HG02852 (cell line): Measurements from ENCODE around the gene CASP3.

Experiments
- ATAC-seq: cut with Tn5 transposase; IDR thresholded peaks from one replicate; pipeline ENCODE4 v1.9.1; 2021; ENCODE audit warnings: mild to moderate bottlenecking, moderate library complexity; ENCODE audit not compliant: unreplicated experiment

CASP3 gene

DNA sequence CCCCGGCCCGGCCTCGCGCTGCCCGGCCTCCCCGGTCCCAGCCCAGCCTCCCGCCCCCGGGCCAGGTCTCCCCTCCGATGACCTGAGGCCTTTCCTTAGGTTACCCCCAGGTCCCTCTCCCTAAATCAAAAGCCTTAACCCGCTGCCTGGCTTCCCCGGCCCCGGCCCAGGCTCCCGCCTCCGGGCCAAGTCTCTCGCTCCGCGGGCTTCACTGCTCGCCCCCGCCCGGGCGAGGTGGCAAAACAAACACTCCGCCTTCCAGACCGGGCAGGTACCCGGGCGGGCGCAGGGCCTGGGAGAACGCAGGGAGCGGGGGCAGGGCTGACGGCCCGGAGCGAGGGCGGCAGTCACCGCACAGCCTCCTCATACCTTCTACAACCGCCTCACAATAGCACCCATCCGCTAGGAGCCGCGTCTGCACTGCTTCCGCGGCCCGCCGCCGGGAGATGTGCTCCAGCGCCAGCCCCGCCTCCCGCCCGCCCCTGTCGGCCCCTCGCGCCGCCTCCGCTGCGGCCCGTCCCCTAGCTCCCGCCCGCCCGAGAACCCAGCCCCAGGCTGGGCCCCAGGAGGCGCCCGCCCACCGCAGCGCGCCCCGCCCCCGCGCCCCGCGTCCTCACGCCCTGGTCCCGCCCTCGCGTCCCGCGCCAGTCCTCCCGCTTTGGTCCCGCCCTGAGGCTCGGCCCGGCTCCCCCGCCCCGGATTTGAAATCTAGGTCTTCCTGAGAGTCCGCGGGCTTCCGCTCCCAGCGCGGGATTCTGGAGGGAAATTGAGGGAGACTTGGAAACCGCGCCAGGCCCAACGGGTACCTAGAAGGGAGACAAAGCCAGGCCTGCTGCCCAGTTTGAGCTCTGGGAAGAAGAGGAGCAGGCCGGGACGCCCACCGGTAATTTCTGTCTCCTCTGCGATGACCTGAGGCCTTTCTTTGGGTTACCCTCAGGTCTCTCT is at the start of gene CASP3, which contains the start of gene PRIMPOL:
Gene CASP3, minus strand, starts transcription at position 422 of the 945 bp plus-strand sequence. CDS start 10,994 bp downstream, outside the sequence.
Gene PRIMPOL, plus strand, starts transcription at position 713 of the 945 bp plus-strand sequence. CDS start 7,403 bp downstream, outside the sequence.
- ATAC-seq = peak; percentile 80

DNA sequence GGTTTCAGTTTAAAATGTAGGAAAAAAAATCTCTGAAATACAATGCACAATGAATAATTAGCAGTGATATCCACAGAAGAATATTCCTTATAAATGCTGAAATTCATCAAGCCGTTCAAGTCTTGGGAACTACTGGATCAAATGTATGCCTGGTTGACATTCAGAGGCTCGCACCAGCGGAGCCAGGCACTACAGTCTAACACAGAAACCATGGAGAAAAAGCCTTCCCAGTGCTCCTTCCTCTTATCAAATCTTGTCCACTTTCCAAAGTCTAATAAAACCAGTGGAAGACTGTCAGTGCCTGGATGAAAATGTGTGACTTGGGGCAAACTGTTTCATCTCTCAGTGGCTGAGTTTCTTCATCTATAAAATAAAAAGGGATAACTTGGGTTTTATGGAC is 48.7 kb upstream of the CASP3 start:
- no peak for ATAC-seq

DNA sequence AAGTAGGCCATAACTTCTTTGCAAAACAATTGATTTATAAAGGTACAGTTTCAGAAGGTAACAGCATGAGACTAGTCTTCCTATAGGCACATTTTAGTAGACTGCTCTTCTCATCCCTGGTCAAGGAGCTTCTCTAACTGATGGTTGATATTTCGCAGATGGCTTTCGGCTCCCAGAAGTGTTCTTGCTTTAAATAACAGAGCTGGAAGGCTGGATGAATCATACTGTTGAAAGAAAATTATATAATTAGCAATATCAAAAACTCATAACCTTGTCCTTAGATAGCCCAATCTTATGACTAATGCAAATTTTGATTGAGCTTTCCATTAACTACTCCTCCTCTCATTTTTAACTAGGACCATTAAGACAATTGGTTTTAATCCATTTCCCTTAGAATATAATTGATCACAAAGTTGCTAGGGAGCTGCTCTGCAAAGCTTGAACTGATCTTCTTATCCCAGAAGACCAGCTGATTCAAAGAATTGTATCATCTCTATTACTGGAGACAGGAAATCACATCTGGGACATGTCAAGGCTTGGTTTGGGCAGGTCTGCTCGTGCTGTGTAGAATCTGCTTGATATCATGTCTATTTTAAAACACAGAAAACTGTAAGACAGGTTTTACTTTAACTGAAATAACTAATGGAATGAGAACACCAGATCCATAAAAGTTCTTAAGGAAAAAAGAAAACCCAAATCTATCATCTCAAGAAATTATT is 46.1 kb upstream of the CASP3 start:
- no peak for ATAC-seq

DNA sequence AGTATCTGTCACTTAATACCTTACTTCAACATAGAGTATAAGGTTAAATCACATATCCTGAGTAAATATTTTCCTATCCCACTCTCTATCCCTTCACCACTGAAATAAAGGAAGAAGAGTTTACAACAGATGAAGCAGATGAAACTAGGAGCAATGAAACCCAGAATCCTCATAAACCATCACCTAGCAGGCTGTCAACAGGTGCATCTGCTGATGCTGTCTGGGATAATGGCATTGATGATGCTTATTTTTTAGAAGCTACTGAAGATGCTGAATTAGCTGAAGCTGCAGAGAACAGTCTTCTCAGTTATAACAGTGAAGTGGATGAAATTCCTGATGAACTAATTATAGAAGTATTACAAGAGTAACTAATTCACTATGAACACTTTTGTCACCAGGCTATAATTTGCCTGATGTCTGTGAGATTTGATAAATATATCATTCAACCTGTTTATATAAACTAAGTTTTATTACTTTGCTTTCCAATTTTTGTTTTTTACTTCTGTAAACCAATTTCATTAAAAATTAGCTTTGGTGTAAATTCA is 45.2 kb upstream of the CASP3 start:
- ATAC-seq = no peak

DNA sequence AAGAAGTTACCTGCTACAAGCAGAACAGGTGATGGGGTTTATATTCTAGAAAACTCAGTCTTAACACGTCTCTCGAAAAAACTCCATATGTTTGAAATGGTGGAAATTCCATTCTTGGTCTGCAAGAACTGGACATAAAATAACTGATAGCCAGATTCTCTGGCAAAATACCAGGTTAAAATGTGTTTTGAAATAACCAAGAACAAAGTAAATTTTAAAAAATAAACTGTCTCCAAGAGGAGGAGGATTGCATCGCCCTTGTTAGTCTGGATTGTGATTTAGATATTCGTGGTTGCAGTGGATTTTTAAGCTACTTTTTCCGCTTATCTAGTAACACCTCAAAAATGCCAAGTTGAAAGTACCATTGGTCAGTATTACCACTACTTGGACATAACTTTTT is 43.8 kb upstream of the CASP3 start:
- no peak for ATAC-seq

DNA sequence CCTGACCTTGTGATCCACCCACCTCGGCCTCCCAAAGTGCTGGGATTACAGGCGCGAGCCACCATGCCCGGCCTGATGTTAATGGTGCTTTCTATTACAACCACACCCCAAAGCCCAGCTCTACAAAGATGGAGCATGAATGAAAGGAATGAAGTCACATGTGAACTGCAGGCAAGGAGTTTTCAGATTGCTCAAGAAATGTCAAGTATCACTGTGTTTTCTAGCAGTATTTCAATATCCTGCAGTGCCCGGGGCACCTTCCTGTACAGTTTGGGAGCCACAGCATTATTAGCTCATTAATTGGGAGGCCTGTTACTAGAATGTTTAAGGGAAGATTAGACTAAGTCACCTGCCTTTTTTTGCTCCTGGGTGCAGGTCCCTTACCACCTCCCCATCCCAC is 40.4 kb upstream of the CASP3 start:
- no peak for ATAC-seq

DNA sequence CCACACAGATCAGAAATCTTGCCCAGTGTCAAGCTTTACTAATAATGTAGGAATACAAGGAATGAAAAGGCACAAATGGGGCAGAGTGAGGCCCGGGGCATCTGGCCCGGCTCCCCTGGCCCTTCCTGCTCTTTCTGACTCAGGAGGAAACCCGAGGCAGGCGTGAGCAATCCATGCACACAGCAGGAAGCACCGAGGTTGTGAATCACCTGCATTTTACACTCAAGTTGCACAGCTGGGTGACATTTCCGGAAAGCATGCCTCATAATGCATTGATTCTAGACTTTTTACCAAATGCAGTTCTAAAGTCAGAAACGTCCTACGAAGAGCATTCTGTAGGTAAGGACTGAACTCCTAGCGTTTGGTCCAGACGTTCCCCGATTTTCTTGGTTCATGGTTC is 39.2 kb upstream of the CASP3 start:
- ATAC-seq = no peak

DNA sequence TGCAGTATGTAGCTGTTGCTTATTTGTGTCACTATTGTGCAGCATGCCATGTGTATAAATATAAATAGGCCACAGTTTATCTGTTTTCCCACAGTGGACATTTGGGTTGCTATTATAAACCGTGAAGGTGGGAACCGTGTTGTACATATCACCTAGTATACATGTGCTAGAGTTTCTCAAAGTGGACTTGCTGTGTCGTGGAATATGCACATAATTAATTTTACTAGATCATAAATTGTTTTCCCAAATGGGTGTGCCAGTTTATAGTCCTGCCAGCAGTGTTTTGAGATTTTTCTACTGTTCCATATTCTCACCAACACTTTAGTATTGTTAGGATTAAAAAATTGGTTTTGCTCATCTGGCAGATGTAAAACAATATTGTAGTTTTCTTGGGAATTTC is 38.8 kb upstream of the CASP3 start:
- no peak for ATAC-seq

DNA sequence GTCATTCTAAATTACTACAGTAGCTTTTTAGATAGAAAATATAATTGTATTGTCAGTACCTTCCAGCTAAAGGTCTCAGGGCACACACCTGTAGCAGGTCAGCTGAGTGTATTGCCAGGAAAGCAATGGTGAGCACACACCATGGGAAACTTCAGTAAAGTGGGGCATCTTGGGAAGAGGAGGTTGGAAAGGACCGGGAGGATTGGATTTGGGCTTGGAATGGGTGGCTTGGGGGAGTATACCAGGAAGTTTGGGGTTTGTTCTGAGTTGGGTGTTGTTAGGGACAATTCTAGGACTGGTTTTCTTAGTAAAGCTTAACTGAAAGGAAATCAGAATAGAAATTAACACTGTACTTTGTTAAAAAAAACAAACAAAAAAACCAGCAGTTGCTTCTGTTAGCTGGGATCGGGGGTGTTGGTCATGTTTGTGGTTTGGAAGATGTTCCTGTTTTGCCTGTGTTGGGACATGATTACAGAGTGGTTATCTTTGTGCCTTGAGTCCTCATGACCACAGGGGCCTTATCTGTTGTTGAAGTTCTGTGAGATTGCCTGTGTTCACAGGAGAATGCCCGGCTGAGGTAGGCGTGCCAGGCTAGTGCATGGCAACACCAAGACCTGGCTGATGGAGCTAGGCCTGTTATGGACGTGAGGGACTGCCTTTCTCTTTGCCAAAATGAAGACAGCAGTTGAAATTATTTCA is 35.4 kb upstream of the CASP3 start:
- ATAC-seq = no peak

DNA sequence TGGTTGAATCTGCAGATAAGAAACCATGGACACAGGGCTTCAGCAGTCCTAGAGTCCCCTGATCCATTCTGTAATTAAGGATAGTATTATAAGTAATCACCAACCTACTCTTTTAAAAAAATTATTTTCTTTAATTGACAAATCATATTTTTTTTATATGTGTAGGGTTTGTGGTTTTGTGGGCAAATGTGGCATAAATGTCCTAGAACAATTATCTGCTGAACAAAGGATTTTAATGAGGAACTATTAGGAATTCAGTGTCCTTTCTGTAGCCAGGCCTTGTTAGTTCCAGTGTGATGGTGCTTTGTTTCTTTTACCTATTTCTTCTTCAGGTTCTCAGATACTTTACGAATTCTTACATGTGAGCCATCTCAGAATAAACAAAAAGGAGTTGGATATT is 32.7 kb upstream of the CASP3 start:
- no peak for ATAC-seq

DNA sequence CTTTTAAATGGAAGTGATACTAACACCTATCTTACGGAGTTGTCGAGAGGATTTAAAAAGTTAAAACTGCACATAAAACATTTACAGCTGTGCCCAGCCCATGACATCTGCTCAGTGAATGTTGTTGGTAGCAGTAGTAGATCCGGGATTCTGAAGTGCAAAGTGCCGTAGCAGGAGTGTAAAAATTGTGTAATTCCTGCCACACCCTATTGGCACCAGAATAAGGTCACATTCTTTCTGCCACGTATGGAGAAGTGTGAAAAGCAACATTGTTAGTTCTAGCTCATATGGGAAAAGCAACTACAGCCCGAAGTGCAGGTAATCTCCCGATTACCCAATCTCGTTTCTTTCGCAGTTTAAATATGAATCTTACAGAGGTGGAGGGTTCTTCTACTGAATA is 31.5 kb upstream of the CASP3 start:
- no peak for ATAC-seq

DNA sequence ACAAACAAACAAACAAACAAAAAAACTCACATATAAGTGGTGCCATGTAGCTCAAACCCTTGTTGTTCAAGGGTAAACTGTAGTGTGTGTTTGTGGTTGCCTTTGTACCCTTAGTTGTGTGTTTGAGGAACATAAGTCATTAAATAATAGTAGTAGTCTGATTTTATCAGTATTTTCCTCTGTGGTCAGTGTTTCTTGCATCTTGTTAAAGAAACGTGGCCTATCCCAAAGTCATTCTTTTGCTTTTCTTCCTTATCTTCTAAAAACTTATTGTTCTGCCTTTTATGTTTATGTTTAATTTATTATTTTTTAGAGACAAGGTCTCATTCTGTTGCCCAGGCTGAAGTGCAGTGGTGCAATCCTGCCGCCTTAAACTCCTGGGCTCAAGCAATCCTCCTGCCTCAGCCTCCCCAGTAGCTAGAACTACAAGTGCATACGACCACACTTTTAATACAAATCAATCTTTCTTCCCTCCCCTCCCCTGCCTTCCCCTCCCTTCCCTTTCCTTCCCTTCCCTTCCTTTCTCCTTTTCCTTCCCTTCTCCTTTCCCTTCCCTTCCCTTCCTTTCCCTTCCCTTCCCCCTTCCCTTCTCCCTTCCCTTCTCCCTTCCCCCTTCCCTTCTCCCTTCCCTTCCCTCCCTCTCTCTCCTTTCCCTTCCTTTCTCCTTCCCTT is 26.7 kb upstream of the CASP3 start:
- ATAC-seq = no peak

DNA sequence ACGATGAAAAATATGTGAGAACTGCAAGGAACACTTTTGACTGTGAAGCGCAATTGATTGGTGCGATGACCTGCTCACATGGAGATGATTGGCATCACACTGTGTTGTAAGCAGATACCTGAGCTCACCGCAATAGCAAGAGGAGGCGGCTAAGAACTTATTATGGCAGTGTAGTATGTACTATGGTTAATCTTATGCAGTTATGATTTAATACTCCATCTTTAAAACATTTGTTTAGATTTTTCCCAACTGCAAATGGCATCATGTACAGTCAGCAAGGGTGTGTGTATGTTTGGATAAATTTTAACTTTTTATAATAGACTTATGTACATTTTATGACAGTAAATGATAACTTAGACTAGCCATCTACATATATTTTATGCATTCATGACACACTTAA is 25.8 kb upstream of the CASP3 start:
- ATAC-seq = no peak

DNA sequence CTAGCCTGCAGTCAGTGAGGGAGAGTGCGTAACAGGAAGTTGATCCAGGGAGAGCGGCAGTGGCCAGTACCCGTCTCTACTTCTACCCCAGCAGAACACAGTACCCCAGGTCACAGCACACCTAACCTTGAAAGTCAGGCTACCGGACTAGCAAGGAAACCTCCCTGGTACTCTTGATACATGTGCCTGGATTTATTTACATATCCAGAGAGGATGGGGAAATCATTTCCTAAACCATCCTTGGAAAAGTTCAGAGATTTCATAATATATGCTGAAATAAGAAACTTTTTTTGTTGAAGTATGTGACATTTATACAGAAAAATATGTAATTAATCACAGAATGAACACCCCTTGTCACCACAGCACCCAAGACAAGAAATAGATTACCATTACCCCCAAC is 24.8 kb upstream of the CASP3 start:
- ATAC-seq = no peak

DNA sequence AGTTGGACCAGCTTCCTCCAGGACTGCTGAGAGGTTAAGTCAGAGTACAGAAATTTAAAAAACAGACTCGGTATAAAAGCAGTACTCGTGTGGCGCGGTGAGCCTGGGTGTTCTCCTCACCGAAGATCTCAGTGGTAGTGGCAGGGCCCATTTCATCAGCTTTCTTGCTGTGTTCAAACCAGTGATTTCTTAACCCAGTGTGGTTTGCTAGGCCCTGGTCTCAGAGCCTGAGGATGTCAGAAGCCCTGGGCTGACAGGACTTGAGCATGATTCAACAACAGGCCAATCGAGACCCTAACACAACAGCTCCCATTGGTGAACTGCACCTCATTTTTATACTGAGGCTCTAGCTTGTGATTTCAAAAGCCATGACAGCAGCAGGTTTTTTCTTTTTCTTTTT is 23.5 kb upstream of the CASP3 start:
- no peak for ATAC-seq

DNA sequence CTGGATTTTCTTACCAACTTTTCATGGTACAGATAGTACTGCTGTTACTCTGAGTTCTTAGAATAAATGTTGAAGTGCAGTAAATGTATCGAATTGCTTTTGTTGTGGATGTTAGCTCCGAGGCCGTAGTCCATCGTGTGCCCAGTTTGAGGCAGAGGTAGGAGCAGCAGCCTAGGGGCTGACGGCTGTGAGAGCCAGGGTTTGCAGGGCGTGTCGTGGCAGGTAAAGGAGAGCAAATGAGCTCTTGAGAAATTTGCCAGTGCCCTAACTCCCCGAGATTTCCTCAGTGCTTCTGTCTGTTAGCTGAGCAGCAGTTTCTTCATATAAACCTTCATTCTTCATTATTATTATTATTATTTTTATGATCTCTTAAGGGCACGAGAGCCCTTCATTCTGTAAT is 21.9 kb upstream of the CASP3 start:
- ATAC-seq = no peak

DNA sequence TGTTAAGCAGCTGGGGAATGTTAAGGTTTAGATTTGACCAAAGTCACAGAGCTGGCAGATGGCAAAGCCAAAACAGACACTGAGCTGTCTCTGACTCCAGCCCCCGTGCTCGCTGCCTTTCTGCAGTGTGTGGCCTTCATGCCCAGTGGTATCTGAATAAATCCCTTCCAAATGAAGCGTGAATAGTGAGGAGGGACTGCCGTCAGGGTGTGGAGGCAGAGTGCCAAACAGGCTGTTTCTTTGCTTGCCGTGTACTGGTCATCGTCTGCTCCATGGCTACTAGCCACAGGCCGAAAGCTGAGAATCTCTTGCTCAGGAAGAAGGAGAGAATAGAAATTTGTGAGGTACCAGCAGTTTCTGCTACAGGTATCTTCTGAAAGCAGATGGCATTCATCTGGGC is 20.0 kb upstream of the CASP3 start:
- ATAC-seq = no peak

DNA sequence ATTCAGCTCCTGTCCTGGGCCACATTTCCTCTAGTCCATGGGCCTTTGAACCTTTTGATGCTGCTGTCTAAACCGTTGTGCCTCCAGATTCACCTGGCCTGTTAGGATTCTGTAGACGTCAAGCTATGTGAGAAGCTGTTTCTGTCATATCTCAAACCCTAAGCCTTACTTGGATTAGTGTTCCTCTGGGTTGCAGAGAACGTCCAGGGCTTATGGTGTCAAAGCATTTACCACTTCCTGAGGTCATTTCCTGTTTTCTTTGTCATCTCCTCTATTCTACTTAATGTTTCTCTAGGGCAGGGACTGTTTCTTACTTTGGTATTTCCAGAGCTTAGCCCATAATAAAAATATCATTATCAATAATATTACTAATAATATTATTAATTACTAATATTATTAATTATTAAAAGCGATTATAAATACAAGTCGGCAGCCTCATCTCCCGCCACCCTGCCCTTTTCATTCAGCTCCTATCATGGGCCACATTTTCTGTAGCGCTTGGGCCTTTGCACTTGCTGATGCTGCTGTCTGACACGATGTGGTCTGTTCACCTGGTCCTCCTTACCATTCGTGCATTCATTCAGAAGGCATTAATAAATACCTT is 19.4 kb upstream of the CASP3 start:
- ATAC-seq = peak; percentile 70

DNA sequence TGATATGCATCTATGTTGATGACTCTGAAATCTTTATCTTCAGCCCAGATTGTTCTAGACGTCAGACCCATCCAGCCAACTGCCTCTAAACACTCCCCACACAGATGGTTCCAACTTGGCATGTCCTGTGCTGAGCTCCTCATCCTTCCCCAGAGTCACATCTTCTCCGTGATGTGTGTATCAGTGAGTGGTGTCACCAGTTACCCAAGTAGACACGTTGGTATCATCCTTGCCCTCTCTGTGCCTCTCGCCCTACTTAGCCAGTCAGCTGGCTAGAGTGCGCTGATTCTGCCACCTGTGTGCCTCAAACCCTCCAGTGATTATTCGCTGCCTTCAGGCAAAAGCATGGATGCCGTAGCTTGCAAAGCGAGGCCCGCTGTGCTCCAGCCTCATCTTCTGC is 18.8 kb upstream of the CASP3 start:
- no peak for ATAC-seq

DNA sequence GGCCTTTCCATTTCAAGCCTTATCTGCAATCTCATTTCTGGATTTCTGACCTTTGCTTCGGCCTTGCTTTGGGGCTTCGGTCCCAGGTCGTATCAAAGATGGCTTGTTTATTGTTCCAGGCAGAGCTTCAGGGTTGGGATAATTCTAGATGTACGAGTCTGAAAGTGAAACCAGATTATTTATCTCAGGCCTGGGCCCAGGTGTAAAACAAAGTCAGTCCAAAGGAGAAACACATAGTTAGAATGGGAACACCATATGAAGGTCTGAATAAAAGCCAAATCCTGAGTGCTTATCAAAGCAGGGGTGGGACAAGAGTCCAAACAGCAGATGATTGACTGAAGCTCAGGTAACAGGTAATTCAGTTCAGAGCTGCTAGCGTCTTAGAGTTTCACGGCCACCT is 17.4 kb upstream of the CASP3 start:
- ATAC-seq = no peak
